Upper lobe of right lung (tissue), 1 donor: ENCODE results near the gene C9orf85. TPM values are rescaled to one million over a fixed set of nuclear protein-coding genes. Genes with fewer than 3 reads are reported as not detected.
A peak's percentile ranks its signal among the peaks of the same experiment; 100 is the strongest.

ENCODE experiments used
- ATAC-seq: fragments of 200-7000 bp; cut with Tn5 transposase; one replicate; pipeline ENCODE4 v1.9.1; 2020; ENCODE audit warnings: mild to moderate bottlenecking, moderate library complexity
- DNase-seq: peaks from one replicate; pipeline ENCODE4 v3.0.0-alpha.2; 2020
- H3K27ac ChIP-seq: fragments of 200-600 bp; one replicate; pipeline ENCODE4 v1.8.0; 2022
- H3K27me3 ChIP-seq: fragments of 200-600 bp; one replicate; pipeline ENCODE4 v1.8.0; 2022; ENCODE audit warnings: mild to moderate bottlenecking
- H3K36me3 ChIP-seq: fragments of 200-600 bp; one replicate; pipeline ENCODE4 v1.8.0; 2022
- H3K4me1 ChIP-seq: fragments of 200-600 bp; one replicate; pipeline ENCODE4 v1.8.0; 2022
- H3K4me3 ChIP-seq: fragments of 200-600 bp; one replicate; pipeline ENCODE4 v1.8.0; 2022; ENCODE audit warnings: mild to moderate bottlenecking
- H3K9me3 ChIP-seq: fragments of 200-600 bp; one replicate; pipeline ENCODE4 v1.8.0; 2022
- CTCF ChIP-seq: fragments of 200-600 bp; IDR thresholded peaks from one replicate; pipeline ENCODE4 v1.8.0; 2022; ENCODE audit warnings: antibody characterized with exemption
- intact Hi-C: fragments of 100-400 bp; cut with DNase I; formaldehyde crosslinking; loops from one replicate; pipeline ENCODE4 v1.11.0; 2022
- long read RNA-seq: library from polyadenylated mRNA; unstranded; transcript quantifications from one replicate; pipeline ENCODE4 v2.0.0, GENCODE V29; 2021
- total RNA-seq: library from RNA; stranded (reverse); fragmentation: NEBNext Ultra II Directional; extraction: Animal tissue kit (Norgen Biotek cat#: 25700); gene quantifications from one replicate; pipeline ENCODE4 v1.2.1, GENCODE V29; 2021
- donor health status: DM: no; HTN: yes; CAD: no; lungs with severe emphysema.

C9orf85 gene
- total RNA-seq: 10.0 TPM
- long read RNA-seq, partial matches to known transcripts: 1 of 2 reads
- long read RNA-seq, other reads (novel, unspliced or antisense): 1 of 2 reads

- DNase-seq (peak; percentile 99), ATAC-seq (peak; percentile 99)
- intact Hi-C loops: no loop called here
- TF ChIP-seq CTCF: no peak
- H3K27me3 ChIP-seq: no peaks in the 10 kb centered on the region
- H3K27ac ChIP-seq: peak within 1 kb of the TSS; percentile 93
- H3K4me3 ChIP-seq: peak within 1 kb of the TSS; percentile 94
- no peaks in the 10 kb centered on the region for H3K9me3 ChIP-seq
- H3K36me3 ChIP-seq: no peaks in the 10 kb centered on the region
- peaks cover 33% of the 10 kb centered on the region for H3K4me1 ChIP-seq
These were observed at the start of gene C9orf85, which contains the start of gene ABHD17B for GRCh38 chr9:71911061-71911907. C9orf85 (plus strand) TSS chr9:71911639; CDS start chr9:71911735, 96 bp downstream. ABHD17B (minus strand) TSS chr9:71911193; CDS start chr9:71875080, 36,113 bp downstream.

GRCh38 chr9:71863631-71864030 is 47.8 kb upstream of the C9orf85 start:
- peaks cover 7% of the 10 kb centered on the region for H3K36me3 ChIP-seq
- no peak overlapping the region for H3K4me3 ChIP-seq
- no peaks in the 10 kb centered on the region for H3K4me1 ChIP-seq
- no peak for TF ChIP-seq CTCF
- ATAC-seq: no peak
- peaks cover 14% of the 10 kb centered on the region for H3K9me3 ChIP-seq
- no peaks in the 10 kb centered on the region for H3K27me3 ChIP-seq
- DNase-seq: no peak
- H3K27ac ChIP-seq: no peak overlapping the region
- intact Hi-C loops: no loop called here

- intact Hi-C loops: no loop called here
- no peak overlapping the region for H3K27ac ChIP-seq
- no peaks in the 10 kb centered on the region for H3K4me1 ChIP-seq
- no peak for DNase-seq
- H3K27me3 ChIP-seq: no peaks in the 10 kb centered on the region
- H3K4me3 ChIP-seq: no peak overlapping the region
- H3K36me3 ChIP-seq: no peaks in the 10 kb centered on the region
- ATAC-seq: no peak
- H3K9me3 ChIP-seq: peaks cover 21% of the 10 kb centered on the region
- TF ChIP-seq CTCF: no peak
These were observed 36.1 kb upstream of the C9orf85 start for GRCh38 chr9:71875345-71875744.

GRCh38 chr9:71876106-71876505 is 35.3 kb upstream of the C9orf85 start:
- intact Hi-C loops: no loop called here
- DNase-seq: no peak
- Histone ChIP-seq H3K4me3 (no peak overlapping the region), H3K9me3 (peaks cover 21% of the 10 kb centered on the region), H3K27ac (no peak overlapping the region), H3K4me1 (no peaks in the 10 kb centered on the region), H3K36me3 (no peaks in the 10 kb centered on the region), H3K27me3 (no peaks in the 10 kb centered on the region)
- ATAC-seq: no peak
- no peak for TF ChIP-seq CTCF

- no peaks in the 10 kb centered on the region for H3K36me3 ChIP-seq
- H3K27me3 ChIP-seq: no peaks in the 10 kb centered on the region
- H3K4me1 ChIP-seq: no peaks in the 10 kb centered on the region
- H3K9me3 ChIP-seq: peaks cover 21% of the 10 kb centered on the region
- DNase-seq (no peak), ATAC-seq (no peak)
- no peak overlapping the region for H3K27ac ChIP-seq
- H3K4me3 ChIP-seq: no peak overlapping the region
- no peak for TF ChIP-seq CTCF
- intact Hi-C loops: no loop called here
These were observed 34.6 kb upstream of the C9orf85 start for GRCh38 chr9:71876829-71877228.
